GM19025 (cell line): ENCODE data around the gene ITGAE.

Source experiments
- ATAC-seq: cut with Tn5 transposase; IDR thresholded peaks from one replicate; pipeline ENCODE4 v1.9.1; 2021; ENCODE audit warnings: mild to moderate bottlenecking, low read depth, moderate library complexity; ENCODE audit not compliant: unreplicated experiment

ITGAE gene

GRCh38 chr17:3763777-3764170 is 37.2 kb downstream of the ITGAE start:
- ATAC-seq: no peak

- ATAC-seq: peak; percentile 82
Measured at GRCh38 chr17:3762922-3763776, 37.8 kb downstream of the ITGAE start.

GRCh38 chr17:3761918-3762380 is 39.0 kb downstream of the ITGAE start:
- ATAC-seq: no peak

- no peak for ATAC-seq
Measured at GRCh38 chr17:3761036-3761917, 39.7 kb downstream of the ITGAE start.

GRCh38 chr17:3759597-3760216 is 41.3 kb downstream of the ITGAE start:
- ATAC-seq: no peak

- no peak for ATAC-seq
Measured at GRCh38 chr17:3755335-3756030, 45.5 kb downstream of the ITGAE start.

GRCh38 chr17:3754458-3755334 is 46.3 kb downstream of the ITGAE start:
- no peak for ATAC-seq

- no peak for ATAC-seq
Measured at GRCh38 chr17:3754066-3754457, 46.9 kb downstream of the ITGAE start.

- no peak for ATAC-seq
Measured at GRCh38 chr17:3753624-3754023, 47.4 kb downstream of the ITGAE start.

- no peak for ATAC-seq
Measured at GRCh38 chr17:3751836-3752235, 49.2 kb downstream of the ITGAE start.

GRCh38 chr17:3750926-3751325 is 50.1 kb downstream of the ITGAE start:
- peak; percentile 53 for ATAC-seq

GRCh38 chr17:3750296-3750695 is 50.7 kb downstream of the ITGAE start:
- no peak for ATAC-seq

- no peak for ATAC-seq
Measured at GRCh38 chr17:3748576-3748975, 52.4 kb downstream of the ITGAE start.

- ATAC-seq: no peak
Measured at GRCh38 chr17:3747805-3748204, 53.2 kb downstream of the ITGAE start.

- no peak for ATAC-seq
Measured at GRCh38 chr17:3745071-3745470, 55.9 kb downstream of the ITGAE start.

GRCh38 chr17:3744014-3744413 is 57.0 kb downstream of the ITGAE start:
- ATAC-seq: no peak

- ATAC-seq: no peak
Measured at GRCh38 chr17:3740611-3741073, 60.3 kb downstream of the ITGAE start.

- ATAC-seq: no peak
Measured at GRCh38 chr17:3739422-3740124, 61.4 kb downstream of the ITGAE start.
